OCI-LY3 (cell line): ENCODE data around the gene ABHD5.
"Not testable (repeated sequence)": the region's sequence is repeated elsewhere in the genome, so short reads cannot be mapped to it uniquely, and the experiment has no call there.

Source experiments
- CTCF ChIP-seq: fragments of 200-600, 300-600 bp; sonication (generic); IDR thresholded peaks from 2 replicates; pipeline ENCODE4 v1.5.1; 2014; ENCODE audit warnings: antibody characterized with exemption, low read length, low read depth
- EZH2phosphoT487 ChIP-seq: fragments of 200-600 bp; shearing (Covaris generic); IDR thresholded peaks from 2 replicates; pipeline ENCODE4 v1.6.1; 2018; ENCODE audit warnings: antibody characterized with exemption, mixed run types, low read depth

GRCh38 chr3:43678887-43679449, 11.8 kb upstream of the ABHD5 start:
- TF ChIP-seq CTCF, EZH2phosphoT487: not testable (repeated sequence)
